ENCODE results near the gene GNG3.

The GNG3 gene

GRCh38 chr11:62752994-62753735, 45.7 kb downstream of the GNG3 start:
- Histone ChIP-seq H3K79me2 (ENCODE audit: insufficient read depth, low read length) (peaks cover 17% of the 10 kb centered on the region), H3K27me3 (ENCODE audit: low read length) (no peaks in the 10 kb centered on the region), H3K27ac (ENCODE audit: low read depth, low read length) (no peak overlapping the region), H3K9me3 (ENCODE audit: insufficient read depth, low read length) (no peaks in the 10 kb centered on the region), H2AFZ (ENCODE audit: low read depth, low read length, severe bottlenecking) (peak overlapping the region; percentile 53), H3F3A (ENCODE audit: insufficient read depth) (peaks cover 9% of the 10 kb centered on the region), H3K4me3 (ENCODE audit: insufficient read depth, low read length, poor library complexity, severe bottlenecking) (peak overlapping the region; percentile 66), H3K9me2 (replicated peaks; ENCODE audit: insufficient read depth, low read length) (no peaks in the 10 kb centered on the region), H3K36me3 (ENCODE audit: low read length) (no peaks in the 10 kb centered on the region), H4K20me1 (ENCODE audit: low read depth, low read length) (no peaks in the 10 kb centered on the region), H3K9ac (ENCODE audit: low read length) (peak overlapping the region; percentile 70), H3K4me2 (ENCODE audit: low read depth, low read length, poor library complexity, severe bottlenecking) (peak overlapping the region; percentile 75)
- no peak for TF ChIP-seq EZH2phosphoT487 (conservative IDR thresholded peaks at IDR 0.05; ENCODE audit: low read length)
- TF ChIP-seq CTCF (IDR thresholded peaks at IDR 0.05; ENCODE audit: insufficient read depth, low read length, poor library complexity, severe bottlenecking) = no peak

- Histone ChIP-seq H3K9me2 (replicated peaks; ENCODE audit: insufficient read depth, low read length) (no peaks in the 10 kb centered on the region), H3F3A (ENCODE audit: insufficient read depth) (peaks cover 9% of the 10 kb centered on the region; the same call in 1 of the 2 replicates), H3K36me3 (ENCODE audit: low read length) (no peaks in the 10 kb centered on the region), H3K27me3 (ENCODE audit: low read length) (no peaks in the 10 kb centered on the region), H3K9me3 (ENCODE audit: insufficient read depth, low read length) (no peaks in the 10 kb centered on the region), H4K20me1 (ENCODE audit: low read depth, low read length) (no peaks in the 10 kb centered on the region), H3K4me2 (ENCODE audit: low read depth, low read length, poor library complexity, severe bottlenecking) (peak within 1 kb of the TSS; percentile 75), H2AFZ (ENCODE audit: low read depth, low read length, severe bottlenecking) (peak within 1 kb of the TSS; percentile 94), H3K4me3 (ENCODE audit: insufficient read depth, low read length, poor library complexity, severe bottlenecking) (peak within 1 kb of the TSS; percentile 73), H3K27ac (ENCODE audit: low read depth, low read length) (peak within 1 kb of the TSS; percentile 79), H3K79me2 (ENCODE audit: insufficient read depth, low read length) (peaks cover 17% of the 10 kb centered on the region), H3K9ac (ENCODE audit: low read length) (peak within 1 kb of the TSS; percentile 70)
- TF ChIP-seq CTCF (IDR thresholded peaks at IDR 0.05; ENCODE audit: insufficient read depth, low read length, poor library complexity, severe bottlenecking) (no peak), EZH2phosphoT487 (conservative IDR thresholded peaks at IDR 0.05; ENCODE audit: low read length) (no peak)
These were observed 46.5 kb downstream of the GNG3 start, which contains the start of gene ZBTB3 for GRCh38 chr11:62753736-62754603. TSS of gene ZBTB3 (minus strand) at chr11:62754160. CDS start at chr11:62753664, 496 bp downstream.

- H3K27ac ChIP-seq (ENCODE audit: low read depth, low read length) = no peak overlapping the region
- no peak overlapping the region for H3K4me3 ChIP-seq (ENCODE audit: insufficient read depth, low read length, poor library complexity, severe bottlenecking)
- no peak for TF ChIP-seq CTCF (IDR thresholded peaks at IDR 0.05; ENCODE audit: insufficient read depth, low read length, poor library complexity, severe bottlenecking)
- no peak for TF ChIP-seq EZH2phosphoT487 (conservative IDR thresholded peaks at IDR 0.05; ENCODE audit: low read length)
These were observed 47.7 kb downstream of the GNG3 start for GRCh38 chr11:62755086-62755615.

More at GRCh38 chr11:62755086-62755615, 47.7 kb downstream of the GNG3 start:
- Histone ChIP-seq H2AFZ (ENCODE audit: low read depth, low read length, severe bottlenecking) (no peak overlapping the region), H3F3A (ENCODE audit: insufficient read depth) (peaks cover 9% of the 10 kb centered on the region; the same call in 1 of the 2 replicates), H3K9me2 (replicated peaks; ENCODE audit: insufficient read depth, low read length) (no peaks in the 10 kb centered on the region), H3K36me3 (ENCODE audit: low read length) (no peaks in the 10 kb centered on the region), H3K4me2 (ENCODE audit: low read depth, low read length, poor library complexity, severe bottlenecking) (peak overlapping the region; percentile 67), H3K9ac (ENCODE audit: low read length) (0 out of 2 replicates have a peak overlapping the region, but pooled peaks have one; percentile 70), H3K79me2 (ENCODE audit: insufficient read depth, low read length) (peaks cover 17% of the 10 kb centered on the region), H4K20me1 (ENCODE audit: low read depth, low read length) (no peaks in the 10 kb centered on the region), H3K27me3 (ENCODE audit: low read length) (no peaks in the 10 kb centered on the region), H3K9me3 (ENCODE audit: insufficient read depth, low read length) (no peaks in the 10 kb centered on the region)

Measured in SU-DHL-6 (cell line).